ENCODE data around the gene NDUFS3. TPM values are rescaled to one million over a fixed set of nuclear protein-coding genes. Genes with fewer than 3 reads are reported as not detected.

Gene NDUFS3
- total RNA-seq, 1 experiment from 2014 or later = 119 TPM

- Histone ChIP-seq H3F3A (ENCODE audit: insufficient read depth, low read depth) (peaks cover 3% of the 10 kb centered on the region; the same call in 1 of the 2 replicates), H3K36me3 (ENCODE audit: low read depth) (0 out of 2 replicates have a peak, but pooled peaks cover 4% of the 10 kb centered on the region), H4K20me1 (ENCODE audit: insufficient read depth) (no peaks in the 10 kb centered on the region), H3K4me2 (no peak overlapping the region), H3K9me3 (ENCODE audit: insufficient read depth, low read depth) (no peaks in the 10 kb centered on the region), H2AFZ (no peak overlapping the region), H3K4me3 (no peak overlapping the region), H3K79me2 (ENCODE audit: low read depth) (no peaks in the 10 kb centered on the region), H3K4me1 (replicated peaks; ENCODE audit: insufficient read depth) (no peaks in the 10 kb centered on the region), H3K27me3 (ENCODE audit: insufficient read depth, low read depth) (no peaks in the 10 kb centered on the region), H3K9me2 (ENCODE audit: insufficient read depth) (no peaks in the 10 kb centered on the region), H3K27ac (no peak overlapping the region)
- intact Hi-C loops (cut with micrococcal nuclease; ENCODE audit: unreplicated experiment) = no loop called here
- ChIA-PET CTCF (no interaction called here), POLR2A (ENCODE audit: unreplicated experiment) (interaction anchor here (0.6 kb wide), 1 partner anchor 48 kb away, joined by 4 read pairs; no protein-coding TSS in a partner anchor)
- BruUV-seq (replicated peaks) = no TSS peak
- no peak for DNase-seq
- no peak for TF ChIP-seq EZH2 (IDR thresholded peaks at IDR 0.05; ENCODE audit: low read depth)
- no peak for TF ChIP-seq CTCF (conservative IDR thresholded peaks at IDR 0.05)
Measured at GRCh38 chr11:47587039-47587716, 8.3 kb downstream of the NDUFS3 start.

GRCh38 chr11:47587723-47588326 lies 9.0 kb downstream of the NDUFS3 start:
- Histone ChIP-seq H3K36me3 (ENCODE audit: low read depth) (no peaks in the 10 kb centered on the region), H3K27me3 (ENCODE audit: insufficient read depth, low read depth) (peaks cover 2% of the 10 kb centered on the region; the same call in 1 of the 2 replicates), H3K4me1 (replicated peaks; ENCODE audit: insufficient read depth) (no peaks in the 10 kb centered on the region), H2AFZ (no peak overlapping the region), H4K20me1 (ENCODE audit: insufficient read depth) (no peaks in the 10 kb centered on the region), H3F3A (ENCODE audit: insufficient read depth, low read depth) (peaks cover 7% of the 10 kb centered on the region; the same call in 1 of the 2 replicates), H3K4me2 (no peak overlapping the region), H3K79me2 (ENCODE audit: low read depth) (no peaks in the 10 kb centered on the region), H3K4me3 (no peak overlapping the region), H3K27ac (no peak overlapping the region), H3K9me3 (ENCODE audit: insufficient read depth, low read depth) (no peaks in the 10 kb centered on the region), H3K9me2 (ENCODE audit: insufficient read depth) (no peaks in the 10 kb centered on the region)
- TF ChIP-seq EZH2 (IDR thresholded peaks at IDR 0.05; ENCODE audit: low read depth) (no peak), CTCF (conservative IDR thresholded peaks at IDR 0.05) (no peak)
- intact Hi-C loops (cut with micrococcal nuclease; ENCODE audit: unreplicated experiment) = no loop called here
- POLR2A ChIA-PET (ENCODE audit: unreplicated experiment) = interaction anchor here (0.6 kb wide), 1 partner anchor 48 kb away, joined by 4 read pairs; no protein-coding TSS in a partner anchor
- no peak for DNase-seq
- CTCF ChIA-PET = no interaction called here
- no TSS peak for BruUV-seq (replicated peaks)

GRCh38 chr11:47589118-47589517 lies 10.2 kb downstream of the NDUFS3 start:
- Histone ChIP-seq H3K9me2 (ENCODE audit: insufficient read depth) (no peaks in the 10 kb centered on the region), H3F3A (ENCODE audit: insufficient read depth, low read depth) (peaks cover 7% of the 10 kb centered on the region; the same call in 1 of the 2 replicates)

More at GRCh38 chr11:47589118-47589517, 10.2 kb downstream of the NDUFS3 start:
- Histone ChIP-seq H3K79me2 (ENCODE audit: low read depth) (no peaks in the 10 kb centered on the region), H3K4me2 (no peak overlapping the region), H3K36me3 (ENCODE audit: low read depth) (no peaks in the 10 kb centered on the region), H3K9me3 (ENCODE audit: insufficient read depth, low read depth) (no peaks in the 10 kb centered on the region), H3K4me3 (no peak overlapping the region), H3K4me1 (replicated peaks; ENCODE audit: insufficient read depth) (no peaks in the 10 kb centered on the region), H2AFZ (no peak overlapping the region), H3K27ac (no peak overlapping the region), H4K20me1 (ENCODE audit: insufficient read depth) (no peaks in the 10 kb centered on the region), H3K27me3 (ENCODE audit: insufficient read depth, low read depth) (peaks cover 14% of the 10 kb centered on the region; the same call in 1 of the 2 replicates)
- DNase-seq = no peak
- BruUV-seq (replicated peaks) = no TSS peak
- POLR2A ChIA-PET (ENCODE audit: unreplicated experiment) = no interaction called here
- intact Hi-C loops (cut with micrococcal nuclease; ENCODE audit: unreplicated experiment) = no loop called here
- CTCF ChIA-PET = no interaction called here
- no peak for TF ChIP-seq EZH2 (IDR thresholded peaks at IDR 0.05; ENCODE audit: low read depth)
- no peak for TF ChIP-seq CTCF (conservative IDR thresholded peaks at IDR 0.05)
